ENCODE data around the gene KIF7.

DNA sequence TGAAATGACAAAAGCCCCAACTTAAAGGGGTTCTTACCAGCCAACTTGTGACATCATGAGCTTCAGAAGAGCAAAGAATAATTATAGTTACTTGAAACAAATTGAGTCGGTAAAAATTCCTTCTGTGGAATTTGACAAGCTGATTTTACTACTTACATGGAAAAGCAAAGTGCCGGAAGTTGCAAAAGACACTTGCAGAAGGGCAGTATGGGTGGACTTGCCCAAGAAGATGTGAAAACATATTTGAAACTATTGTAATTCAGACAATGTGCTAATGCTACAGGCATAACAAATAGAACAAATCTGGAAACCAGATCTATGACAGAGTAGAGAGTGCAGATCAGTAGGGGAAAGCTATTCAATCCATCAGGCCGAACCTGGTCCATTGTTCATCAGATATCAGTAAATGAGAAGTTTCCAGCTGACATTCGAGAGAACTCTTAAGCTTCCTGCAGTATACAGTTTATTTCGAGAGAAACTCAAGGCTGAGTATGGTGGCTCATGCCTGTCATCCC, 2.5 kb upstream of the KIF7 start:
- no peak for TF ChIP-seq GATA3 (IDR thresholded peaks at IDR 0.05; ENCODE audit: low read depth, low read length)
- TF ChIP-seq GATA2 (IDR thresholded peaks at IDR 0.05; ENCODE audit: low read depth, low read length) = no peak

Measured in SH-SY5Y (cell line).